ENCODE results near the gene POLR2H.

Gene POLR2H

DNA sequence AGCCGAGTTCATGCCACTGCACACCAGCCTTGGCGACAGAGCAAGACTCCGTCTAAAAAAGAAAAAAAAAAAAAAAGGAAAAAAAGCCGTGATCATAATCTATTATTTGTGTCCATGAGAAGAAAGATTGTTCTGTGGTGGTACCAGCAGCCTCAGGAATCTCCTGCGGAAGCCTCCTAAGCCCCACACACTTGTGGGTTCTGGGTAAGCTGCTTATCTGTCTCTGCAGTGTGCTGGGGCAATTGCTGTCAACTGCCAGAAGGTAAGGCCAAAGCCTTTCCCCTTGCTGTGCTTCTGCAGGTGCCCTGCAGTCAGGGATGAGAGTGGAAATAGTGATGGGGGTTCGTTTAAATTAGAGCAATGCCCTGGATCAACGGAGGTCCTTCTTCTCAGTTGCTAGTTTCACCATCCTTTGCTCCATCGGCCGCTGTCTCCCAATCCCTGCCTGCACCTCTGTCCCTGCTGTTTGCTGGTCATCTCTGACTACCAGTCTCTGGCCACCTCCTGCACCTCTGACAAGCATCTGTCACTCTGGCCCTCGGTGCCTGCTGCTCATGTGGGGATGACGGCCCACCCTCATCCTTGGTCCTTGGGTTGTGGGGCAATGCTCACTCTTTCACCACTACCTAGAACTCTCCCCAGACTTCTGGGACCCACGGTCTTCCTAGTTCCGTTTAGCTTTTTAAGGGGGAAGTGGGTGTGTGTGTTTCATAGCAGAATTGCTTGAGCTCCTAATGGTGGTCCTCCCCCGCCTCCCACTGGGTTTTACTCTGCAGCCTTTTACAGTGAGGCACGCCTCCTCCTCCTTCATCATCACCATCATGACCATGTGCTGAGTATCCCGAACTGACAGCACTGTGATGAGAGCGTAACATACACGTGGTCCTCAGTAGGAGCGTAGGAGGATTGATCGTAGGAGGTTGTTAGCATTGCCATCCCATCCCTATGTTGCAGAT, 43.8 kb downstream of the POLR2H start:
- Histone ChIP-seq H3K27ac (ENCODE audit: low read depth, low read length) (no peak overlapping the region), H3K9ac (ENCODE audit: low read depth in 1 of 2, low read length in 2 of 2) (no peak overlapping the region), H3K4me1 (ENCODE audit: control insufficient read depth in 1 of 2, insufficient read depth in 2 of 2, low read length in 2 of 2) (no peaks in the 10 kb centered on the region), H3K27me3 (ENCODE audit: control insufficient read depth in 1 of 2, insufficient read depth in 2 of 2, low read length in 2 of 2) (peaks cover 0 to 9% of the 10 kb centered on the region in 2 donors), H3K36me3 (ENCODE audit: control insufficient read depth in 1 of 2, insufficient read depth in 2 of 2, low read length in 2 of 2) (no peaks in the 10 kb centered on the region), H3K9me3 (ENCODE audit: control insufficient read depth in 1 of 2, low read length in 2 of 2) (no peaks in the 10 kb centered on the region), H3K4me3 (ENCODE audit: low read depth in 1 of 2, low read length in 2 of 2) (no peak overlapping the region)

DNA sequence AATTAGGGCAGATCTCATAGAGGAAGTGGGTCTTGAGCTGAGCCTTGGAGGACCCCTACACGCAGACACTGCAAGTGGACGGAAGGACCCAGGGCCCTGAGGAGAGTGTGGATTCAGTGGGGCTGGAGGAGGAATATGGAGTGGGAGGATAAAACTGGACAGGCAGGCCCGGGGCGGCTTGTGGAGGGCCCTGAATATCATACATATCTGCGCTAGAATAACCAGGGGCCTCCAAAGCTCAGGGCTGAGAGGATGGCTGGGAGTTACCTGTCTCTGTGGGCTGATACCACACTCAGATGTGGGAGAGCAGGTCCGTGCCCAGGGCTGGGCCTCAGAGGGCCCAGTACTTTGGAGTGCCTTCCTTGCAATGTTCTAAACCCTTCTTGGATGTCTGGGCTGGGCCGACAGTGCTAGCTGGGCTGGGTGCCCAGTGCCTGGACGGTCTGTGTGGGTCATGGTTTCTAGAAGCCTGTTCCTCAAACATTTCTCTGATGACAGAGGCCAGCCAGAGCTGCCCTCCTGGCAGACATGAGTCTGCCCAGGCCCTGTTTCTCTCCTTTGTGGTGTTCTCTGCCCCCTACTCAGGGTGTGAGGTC, 47.9 kb downstream of the POLR2H start:
- Histone ChIP-seq H3K36me3 (ENCODE audit: control insufficient read depth in 1 of 2, insufficient read depth in 2 of 2, low read length in 2 of 2) (no peaks in the 10 kb centered on the region), H3K4me1 (ENCODE audit: control insufficient read depth in 1 of 2, insufficient read depth in 2 of 2, low read length in 2 of 2) (no peaks in the 10 kb centered on the region), H3K9me3 (ENCODE audit: control insufficient read depth in 1 of 2, low read length in 2 of 2) (no peaks in the 10 kb centered on the region), H3K27ac (ENCODE audit: low read depth, low read length) (no peak overlapping the region), H3K27me3 (ENCODE audit: control insufficient read depth in 1 of 2, insufficient read depth in 2 of 2, low read length in 2 of 2) (peaks cover 0 to 3% of the 10 kb centered on the region in 2 donors), H3K9ac (ENCODE audit: low read depth in 1 of 2, low read length in 2 of 2) (no peak overlapping the region), H3K4me3 (ENCODE audit: low read depth in 1 of 2, low read length in 2 of 2) (no peak overlapping the region)

DNA sequence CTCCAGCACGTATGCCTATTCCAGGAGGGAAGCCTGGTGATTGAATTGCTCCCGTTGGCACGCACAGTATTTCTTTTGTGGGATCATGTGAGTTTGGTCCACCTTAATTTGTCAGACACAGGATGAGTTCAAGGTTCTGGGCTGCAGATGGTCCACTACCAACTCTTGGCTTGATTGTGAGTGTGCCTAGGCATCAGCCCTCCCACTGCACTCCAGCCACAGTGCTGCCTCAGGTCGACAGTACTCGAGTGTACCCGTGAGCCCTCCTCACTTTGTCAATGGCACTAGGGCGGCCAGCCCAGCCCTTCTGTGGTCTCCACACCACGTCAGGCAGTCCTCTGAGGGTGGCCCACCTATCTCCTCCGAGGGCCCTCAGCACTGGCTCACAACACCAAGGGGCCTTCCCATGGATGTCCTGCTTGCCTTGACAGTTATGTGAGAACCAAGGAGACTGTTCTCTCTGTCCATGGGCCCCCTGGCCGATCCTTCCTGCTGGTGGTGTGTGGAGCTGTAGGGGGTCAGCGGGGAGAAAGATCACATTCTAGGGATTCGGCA, 48.5 kb downstream of the POLR2H start:
- H3K27me3 ChIP-seq (ENCODE audit: control insufficient read depth in 1 of 2, insufficient read depth in 2 of 2, low read length in 2 of 2): peaks cover 0 to 3% of the 10 kb centered on the region in 2 donors
- H3K4me3 ChIP-seq (ENCODE audit: low read depth in 1 of 2, low read length in 2 of 2): no peak overlapping the region
- no peak overlapping the region for H3K9ac ChIP-seq (ENCODE audit: low read depth in 1 of 2, low read length in 2 of 2)
- no peaks in the 10 kb centered on the region for H3K36me3 ChIP-seq (ENCODE audit: control insufficient read depth in 1 of 2, insufficient read depth in 2 of 2, low read length in 2 of 2)
- H3K4me1 ChIP-seq (ENCODE audit: control insufficient read depth in 1 of 2, insufficient read depth in 2 of 2, low read length in 2 of 2): no peaks in the 10 kb centered on the region
- no peak overlapping the region for H3K27ac ChIP-seq (ENCODE audit: low read depth, low read length)
- no peaks in the 10 kb centered on the region for H3K9me3 ChIP-seq (ENCODE audit: control insufficient read depth in 1 of 2, low read length in 2 of 2)

DNA sequence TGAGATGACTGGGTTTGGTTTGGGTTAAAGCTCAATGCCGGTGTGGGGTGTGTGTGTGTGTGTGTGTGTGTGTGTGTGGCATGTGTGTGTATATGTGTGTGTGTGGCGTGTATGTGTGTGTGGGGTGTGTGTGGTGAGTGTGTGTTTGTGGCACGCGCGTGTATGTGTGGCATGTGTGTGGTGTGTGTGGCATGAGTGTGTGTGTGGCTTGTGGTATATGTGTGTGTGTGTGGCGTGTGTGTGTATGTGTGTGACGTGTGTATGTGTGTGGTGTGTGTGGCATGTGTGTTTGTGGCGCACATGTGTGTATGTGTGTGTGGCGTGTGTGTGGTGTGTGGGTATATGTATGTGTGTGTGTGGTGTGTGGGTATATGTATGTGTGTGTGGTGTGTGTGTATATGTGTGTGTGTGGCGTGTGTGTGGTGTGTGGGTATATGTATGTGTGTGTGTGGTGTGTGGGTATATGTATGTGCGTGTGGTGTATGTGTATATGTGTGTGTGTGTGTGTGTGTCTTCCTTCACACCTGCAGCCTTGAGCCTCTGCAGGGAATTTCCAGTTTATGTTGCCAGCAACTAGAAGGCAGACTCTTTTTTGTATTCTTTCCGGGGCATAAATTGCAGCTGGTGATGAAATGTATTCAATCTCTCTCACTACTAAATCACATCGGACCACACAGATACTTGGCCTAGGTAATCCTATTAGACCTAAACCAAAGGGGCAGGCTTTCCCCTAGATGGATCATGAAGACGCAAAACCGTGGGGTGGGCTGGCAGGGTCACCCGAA, 53.1 kb downstream of the POLR2H start:
- Histone ChIP-seq H3K27me3 (ENCODE audit: control insufficient read depth in 1 of 2, insufficient read depth in 2 of 2, low read length in 2 of 2) (peaks cover 0 to 3% of the 10 kb centered on the region in 2 donors), H3K36me3 (ENCODE audit: control insufficient read depth in 1 of 2, insufficient read depth in 2 of 2, low read length in 2 of 2) (no peaks in the 10 kb centered on the region), H3K9ac (ENCODE audit: low read depth in 1 of 2, low read length in 2 of 2) (no peak overlapping the region), H3K9me3 (ENCODE audit: control insufficient read depth in 1 of 2, low read length in 2 of 2) (no peaks in the 10 kb centered on the region), H3K4me1 (ENCODE audit: control insufficient read depth in 1 of 2, insufficient read depth in 2 of 2, low read length in 2 of 2) (no peaks in the 10 kb centered on the region), H3K27ac (ENCODE audit: low read depth, low read length) (no peak overlapping the region), H3K4me3 (ENCODE audit: low read depth in 1 of 2, low read length in 2 of 2) (no peak overlapping the region)

DNA sequence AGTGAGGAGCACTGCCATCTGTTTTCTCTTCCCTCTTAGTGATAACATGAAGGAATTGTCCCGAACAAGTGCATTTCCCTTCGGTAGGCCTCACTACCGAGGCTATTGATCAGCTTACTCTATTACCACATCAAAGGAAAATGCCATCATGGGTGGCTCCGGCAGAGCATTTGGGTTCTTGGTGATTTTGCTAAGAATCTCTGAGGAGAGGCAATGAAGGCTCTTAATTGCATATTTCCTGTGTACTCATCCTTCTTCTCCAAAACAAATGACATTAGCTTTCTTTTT, 53.6 kb downstream of the POLR2H start:
- Histone ChIP-seq H3K27me3 (ENCODE audit: control insufficient read depth in 1 of 2, insufficient read depth in 2 of 2, low read length in 2 of 2) (peaks cover 0 to 3% of the 10 kb centered on the region in 2 donors), H3K27ac (ENCODE audit: low read depth, low read length) (no peak overlapping the region), H3K36me3 (ENCODE audit: control insufficient read depth in 1 of 2, insufficient read depth in 2 of 2, low read length in 2 of 2) (no peaks in the 10 kb centered on the region), H3K4me1 (ENCODE audit: control insufficient read depth in 1 of 2, insufficient read depth in 2 of 2, low read length in 2 of 2) (no peaks in the 10 kb centered on the region), H3K4me3 (ENCODE audit: low read depth in 1 of 2, low read length in 2 of 2) (no peak overlapping the region), H3K9me3 (ENCODE audit: control insufficient read depth in 1 of 2, low read length in 2 of 2) (no peaks in the 10 kb centered on the region), H3K9ac (ENCODE audit: low read depth in 1 of 2, low read length in 2 of 2) (no peak overlapping the region)

DNA sequence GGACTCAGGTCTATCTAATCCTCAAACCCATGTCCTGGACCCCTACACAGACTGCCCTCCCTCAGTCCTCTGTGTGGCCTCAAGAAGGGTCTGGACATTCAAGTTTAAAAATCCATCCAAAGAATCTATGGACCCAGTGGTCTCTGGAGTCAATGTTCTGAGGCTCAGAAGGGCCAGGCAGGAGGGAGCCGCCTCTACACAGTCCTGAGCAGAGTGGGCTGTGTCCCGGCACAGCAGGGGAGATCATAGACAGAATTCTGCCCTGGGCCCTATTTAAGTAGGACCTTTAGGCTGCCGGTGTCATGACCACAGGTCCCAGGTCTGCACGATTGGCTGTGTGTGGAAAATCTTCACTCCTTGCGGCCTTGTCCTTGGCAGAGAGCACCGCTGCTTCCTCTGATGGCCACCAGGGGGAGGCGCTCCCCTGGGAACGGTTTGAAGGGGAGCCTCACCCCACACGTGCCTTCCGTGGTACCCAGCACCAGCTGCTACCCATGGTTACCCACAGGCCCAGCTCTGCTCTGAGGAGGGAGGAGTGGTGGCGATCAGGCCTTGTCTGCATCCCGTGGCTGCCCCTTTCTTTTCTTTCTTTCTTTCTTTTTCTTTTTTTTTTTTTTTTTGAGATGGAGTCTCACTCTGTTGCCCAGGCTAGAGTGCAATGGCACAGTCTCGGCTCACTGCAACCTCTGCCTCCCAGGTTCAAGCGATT, 56.3 kb downstream of the POLR2H start:
- Histone ChIP-seq H3K27me3 (ENCODE audit: control insufficient read depth in 1 of 2, insufficient read depth in 2 of 2, low read length in 2 of 2) (peaks cover 0 to 3% of the 10 kb centered on the region in 2 donors), H3K4me3 (ENCODE audit: low read depth in 1 of 2, low read length in 2 of 2) (no peak overlapping the region), H3K9me3 (ENCODE audit: control insufficient read depth in 1 of 2, low read length in 2 of 2) (no peaks in the 10 kb centered on the region), H3K9ac (ENCODE audit: low read depth in 1 of 2, low read length in 2 of 2) (no peak overlapping the region), H3K4me1 (ENCODE audit: control insufficient read depth in 1 of 2, insufficient read depth in 2 of 2, low read length in 2 of 2) (no peaks in the 10 kb centered on the region), H3K27ac (ENCODE audit: low read depth, low read length) (no peak overlapping the region), H3K36me3 (ENCODE audit: control insufficient read depth in 1 of 2, insufficient read depth in 2 of 2, low read length in 2 of 2) (no peaks in the 10 kb centered on the region)

Measured in duodenal mucosa (tissue), 2 donors.